Left renal pelvis (tissue), 4 donors: ENCODE results near the gene NECAB2. TPM values are rescaled to one million over a fixed set of nuclear protein-coding genes. Genes with fewer than 3 reads are reported as not detected.

ENCODE experiments used
- DNase-seq, 4 donors: peaks; one replicate each; pipeline ENCODE4 v3.0.0-alpha.2; 2013; ENCODE audit warnings: low read depth in 4 of 4, low spot score in 3 of 4
- polyA plus RNA-seq, 4 donors: library from polyadenylated mRNA; unstranded; fragments of 120-200 nt; gene quantifications; one replicate each; pipeline ENCODE4 v1.2.1, GENCODE V29; 2013; ENCODE audit not compliant: insufficient read length in 4 of 4

The NECAB2 gene
- polyA plus RNA-seq, 4 donors, result 0.97 to 4.4 (median 2.8) TPM

DNA sequence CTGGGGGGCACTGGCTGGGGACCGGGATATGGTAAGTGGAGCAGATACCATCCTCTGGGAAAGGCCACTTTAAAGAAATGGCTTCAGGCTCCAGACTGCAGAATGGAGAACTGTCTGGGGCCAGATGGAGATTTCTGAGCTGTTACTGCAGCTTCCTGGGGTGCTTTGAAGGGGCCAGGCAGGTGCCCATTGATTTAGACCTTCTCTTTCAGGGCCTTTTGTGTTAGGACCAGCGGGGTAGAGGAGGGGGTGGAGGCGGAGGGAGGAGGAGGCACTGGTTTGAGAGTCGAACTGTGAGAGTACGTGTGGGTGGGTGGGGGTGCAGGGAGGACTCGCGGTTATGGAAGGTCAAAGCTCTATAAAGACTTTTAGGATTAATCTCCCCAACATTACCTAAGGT is 11.4 kb downstream of the NECAB2 start:
- DNase-seq, result no peak

DNA sequence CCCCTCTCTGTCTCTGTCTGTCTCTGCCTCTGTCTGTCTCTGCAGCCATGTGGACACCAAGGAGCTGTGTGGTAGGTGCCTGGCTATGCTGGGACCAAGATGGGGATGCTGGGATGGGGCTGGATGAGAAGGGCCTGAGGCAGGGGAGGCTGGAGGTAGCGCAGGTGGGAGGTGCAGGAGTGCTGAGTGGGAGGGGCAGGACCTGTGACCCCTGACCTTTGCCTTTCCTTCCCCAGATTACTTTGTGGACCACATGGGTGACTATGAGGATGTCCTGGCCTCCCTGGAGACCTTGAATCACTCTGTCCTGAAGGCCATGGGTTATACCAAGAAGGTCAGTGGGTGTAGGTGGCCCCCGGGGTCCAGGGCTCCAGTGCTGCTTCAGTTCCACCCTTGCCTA is 12.8 kb downstream of the NECAB2 start:
- DNase-seq, result no peak

DNA sequence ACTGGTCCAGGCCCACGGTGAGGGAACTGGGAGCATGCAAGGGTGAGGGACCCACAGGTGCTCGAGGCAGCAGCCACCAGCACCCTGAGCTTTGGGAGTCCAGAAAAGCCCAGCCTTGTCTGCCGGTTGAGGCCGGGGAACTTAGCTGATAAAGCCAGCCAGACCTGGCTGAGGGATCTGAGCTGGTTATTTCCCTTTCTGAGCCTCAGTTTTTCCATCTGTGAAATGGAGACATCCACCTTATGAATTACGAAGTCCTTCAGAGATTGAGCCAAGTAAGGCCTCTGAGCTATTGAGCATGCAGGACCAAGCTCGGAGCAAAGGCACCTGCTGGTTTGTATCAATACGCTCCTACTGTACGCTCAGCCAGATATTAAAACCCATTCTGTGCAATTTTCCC is 13.8 kb downstream of the NECAB2 start:
- no peak for DNase-seq

DNA sequence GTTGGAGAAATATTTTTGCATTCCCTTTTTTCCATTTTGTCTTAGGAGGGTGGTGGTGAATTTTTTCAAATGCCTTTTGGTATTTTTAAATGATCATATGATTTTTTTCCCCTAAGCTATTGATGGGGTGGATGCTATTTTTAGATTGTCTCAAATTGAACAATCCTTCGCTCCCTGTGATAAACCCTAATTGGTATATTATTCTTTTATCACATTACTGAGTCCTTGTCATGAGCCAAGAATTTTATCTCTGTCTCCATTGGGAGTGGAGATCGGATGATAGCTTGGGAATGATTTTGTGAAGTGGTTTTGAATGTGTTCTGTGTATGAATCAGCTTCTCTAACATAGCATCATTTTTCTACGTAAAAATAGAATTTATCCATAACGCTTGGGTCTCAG is 15.4 kb downstream of the NECAB2 start:
- no peak for DNase-seq

DNA sequence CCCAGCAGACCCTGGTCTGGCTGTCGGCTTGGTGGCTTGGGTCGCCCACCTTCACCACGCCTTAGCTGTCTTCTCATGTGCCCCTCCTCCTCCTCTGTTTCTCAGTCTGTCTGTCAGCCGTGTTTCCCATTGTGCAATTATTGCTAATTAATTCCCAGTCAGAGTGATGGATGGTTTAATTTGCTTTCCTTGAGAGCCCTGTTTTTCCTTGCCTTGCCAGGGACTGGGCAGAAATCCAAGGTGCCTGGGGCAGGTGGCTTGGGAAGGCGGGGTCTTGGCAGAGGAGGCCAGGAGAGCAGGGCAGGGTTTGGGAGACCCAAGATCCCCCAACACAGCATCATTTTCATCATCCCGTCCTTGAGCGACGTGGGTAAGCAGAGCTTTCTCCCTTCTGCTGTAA is 21.3 kb downstream of the NECAB2 start:
- no peak for DNase-seq

DNA sequence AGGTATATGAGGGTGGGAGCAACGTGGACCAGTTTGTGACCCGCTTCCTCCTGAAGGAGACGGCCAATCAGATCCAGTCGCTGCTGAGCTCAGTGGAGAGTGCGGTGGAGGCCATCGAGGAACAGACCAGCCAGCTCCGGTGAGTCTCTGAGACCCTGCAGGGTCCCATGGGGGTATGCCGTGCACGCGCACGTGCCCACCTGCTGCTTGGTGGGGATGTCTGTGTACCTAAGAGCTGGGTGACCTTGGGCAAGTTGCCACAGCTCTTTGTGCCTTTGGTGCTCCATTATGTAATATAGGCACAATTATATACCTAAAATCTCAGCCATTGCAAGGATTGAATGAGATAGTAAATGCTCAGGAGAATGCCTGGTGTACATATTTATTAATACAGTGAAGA is 22.4 kb downstream of the NECAB2 start:
- DNase-seq, result no peak

DNA sequence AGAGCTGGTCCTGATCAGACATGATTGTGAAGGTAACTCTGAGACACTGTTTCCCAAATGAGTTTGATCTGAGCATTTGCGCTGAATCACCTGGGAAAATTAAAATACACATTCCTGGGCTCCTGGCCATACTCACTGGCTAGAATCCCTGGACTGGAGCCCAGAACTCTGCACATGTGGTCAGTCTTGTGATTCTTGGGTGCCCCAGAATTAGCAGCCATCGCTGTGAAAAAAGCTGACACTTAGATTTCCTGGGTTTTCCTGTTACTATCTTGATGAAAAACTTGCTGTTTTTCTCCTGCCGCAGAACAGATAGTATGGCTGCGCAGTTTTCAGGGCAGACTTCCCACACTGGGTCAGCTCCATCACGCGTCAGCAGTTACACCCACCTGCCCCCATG is 24.6 kb downstream of the NECAB2 start:
- no peak for DNase-seq

DNA sequence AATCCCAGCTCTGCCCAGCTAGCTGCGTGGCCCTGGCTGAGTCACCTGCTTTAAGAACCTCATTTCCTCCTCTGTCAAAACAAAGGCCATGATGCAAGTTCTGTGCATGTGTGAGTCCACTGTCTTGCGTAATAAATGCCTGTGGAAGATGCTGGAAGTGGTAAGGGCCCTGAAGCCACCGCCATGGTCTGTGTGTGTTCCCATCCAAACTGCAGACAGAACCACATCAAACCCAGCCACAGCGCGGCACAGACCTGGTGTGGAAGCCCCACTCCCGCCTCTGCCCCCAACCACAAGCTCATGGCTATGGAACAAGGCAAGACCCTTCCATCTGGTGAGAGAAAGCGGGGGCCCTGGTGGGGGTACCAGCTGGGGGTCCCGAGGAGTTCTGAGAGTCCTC is 26.0 kb downstream of the NECAB2 start:
- no peak for DNase-seq

DNA sequence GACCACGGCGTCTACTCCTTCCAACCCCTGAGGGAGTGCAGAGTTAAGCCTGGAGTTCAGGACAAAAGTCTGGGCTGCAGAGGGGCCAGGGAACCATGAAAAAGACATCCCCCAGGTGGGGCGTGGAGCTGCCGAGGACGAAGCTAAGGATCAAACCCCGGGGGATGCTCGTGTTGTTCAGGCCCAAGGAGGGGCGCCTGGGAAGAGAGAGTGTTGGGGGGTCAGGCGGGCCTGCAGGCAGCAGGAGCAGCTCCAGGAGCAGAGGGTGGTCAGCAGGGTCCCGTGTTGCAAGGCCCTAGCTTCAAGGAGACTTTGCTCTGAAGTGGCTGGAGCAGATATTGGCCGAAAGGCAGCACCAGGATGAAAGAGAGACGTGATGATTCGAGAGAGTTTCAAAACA is 26.7 kb downstream of the NECAB2 start:
- no peak for DNase-seq

DNA sequence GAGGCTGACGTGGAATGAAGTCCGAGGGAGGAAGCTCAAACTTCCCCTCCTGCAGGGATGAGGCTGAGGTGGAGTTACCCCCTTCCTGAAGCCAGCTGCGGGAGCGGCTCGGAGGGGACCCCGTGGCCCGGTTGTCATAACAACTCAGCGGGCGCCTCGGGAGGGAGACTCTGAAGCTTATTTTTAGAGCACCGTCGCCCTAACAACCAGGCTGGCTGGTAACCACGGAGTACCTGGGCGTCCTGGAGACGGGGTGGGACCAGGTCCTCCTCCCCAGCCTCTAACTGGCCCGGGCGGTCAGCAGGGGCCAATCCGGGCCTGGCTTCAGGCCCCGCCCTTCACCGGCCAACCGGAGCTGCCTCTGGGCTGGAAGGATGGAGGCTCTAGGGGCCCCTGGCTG is 27.7 kb downstream of the NECAB2 start:
- DNase-seq, result no peak

DNA sequence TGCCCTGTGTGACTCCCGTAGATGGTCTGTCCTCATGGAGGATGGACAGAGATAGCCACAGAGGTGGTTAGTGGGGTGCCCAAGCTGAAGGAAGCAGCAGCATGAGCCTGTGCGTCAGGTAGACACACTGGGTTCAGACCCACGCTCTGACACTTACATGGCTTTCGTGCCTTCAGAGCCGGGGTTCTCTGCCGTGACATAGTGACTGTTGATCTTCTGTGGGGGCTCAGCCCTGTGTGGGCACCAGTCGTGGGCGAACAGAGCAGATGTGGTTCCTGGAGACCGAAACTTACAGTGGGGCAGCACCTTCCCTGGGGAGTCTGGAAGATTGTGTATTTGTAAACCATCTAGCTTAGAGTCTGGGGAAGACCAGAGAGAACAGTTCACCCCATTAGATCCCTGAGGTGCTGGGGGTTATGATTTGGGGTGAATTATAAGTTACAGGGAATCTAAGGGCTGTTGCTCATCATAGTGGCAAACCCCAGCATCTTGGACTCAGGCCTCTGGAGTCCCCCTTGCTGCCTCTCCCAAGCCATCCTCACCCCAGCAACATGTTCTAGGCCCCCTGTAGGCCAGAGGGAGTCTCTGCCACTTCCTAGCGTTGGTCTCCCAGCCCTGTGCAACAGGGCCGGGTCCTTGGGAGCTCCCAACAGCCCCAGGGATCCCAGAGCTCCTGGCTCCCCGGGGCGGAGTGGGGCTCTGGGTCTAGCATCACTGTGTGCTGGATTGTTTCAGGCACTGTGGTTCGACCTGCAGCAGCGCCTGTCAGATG is 28.6 kb downstream of the NECAB2 start:
- DNase-seq, result no peak

DNA sequence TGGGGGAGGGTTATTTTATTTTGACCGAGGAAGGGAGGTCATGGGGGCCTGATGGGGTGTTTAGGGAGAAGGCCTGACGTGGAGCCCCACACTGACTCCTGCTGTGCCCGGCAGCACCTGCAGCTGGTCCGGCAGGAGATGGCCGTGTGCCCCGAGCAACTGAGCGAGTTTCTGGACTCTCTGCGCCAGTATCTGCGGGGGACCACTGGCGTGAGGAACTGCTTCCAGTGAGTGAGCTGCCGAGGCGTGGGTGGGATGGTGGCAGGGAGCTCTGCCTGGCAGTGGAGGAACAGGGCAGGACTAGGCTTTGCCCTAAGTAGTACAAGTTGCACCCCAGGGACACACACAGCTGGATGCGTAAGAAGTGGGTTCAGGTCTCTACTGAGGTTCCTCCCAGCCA is 30.0 kb downstream of the NECAB2 start:
- DNase-seq, result no peak

DNA sequence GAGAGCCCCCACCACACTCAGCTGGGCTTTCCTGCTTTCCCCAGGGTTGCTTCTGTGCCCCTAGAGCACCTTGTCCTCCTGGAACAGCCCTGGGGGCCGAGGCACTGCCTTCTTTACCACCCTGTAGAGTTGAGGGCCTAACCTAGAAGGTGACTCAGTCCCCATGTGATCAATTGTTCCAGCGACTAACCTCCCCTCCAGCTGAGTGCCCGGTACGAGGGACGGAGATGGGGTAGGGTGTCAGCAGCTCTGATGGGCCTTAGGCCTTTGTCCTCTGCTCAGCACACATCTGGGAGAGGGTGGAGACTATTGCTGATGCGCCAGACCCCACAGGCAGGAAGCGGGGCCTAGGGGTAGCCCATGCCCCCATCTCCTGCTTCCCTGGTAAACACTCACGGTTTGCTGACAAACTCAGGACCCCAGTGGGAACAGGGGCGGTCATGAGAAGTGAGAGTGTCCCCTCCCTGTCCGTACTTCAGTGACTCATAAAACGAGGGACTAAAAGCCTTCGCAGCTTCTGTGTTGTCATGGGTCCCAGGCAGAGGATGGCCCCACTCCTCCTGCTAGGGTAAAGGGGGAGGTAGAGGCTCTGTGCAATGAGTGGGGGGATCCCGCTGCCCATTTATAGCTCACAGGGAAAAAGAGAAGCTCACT is 33.1 kb downstream of the NECAB2 start:
- DNase-seq, result no peak

DNA sequence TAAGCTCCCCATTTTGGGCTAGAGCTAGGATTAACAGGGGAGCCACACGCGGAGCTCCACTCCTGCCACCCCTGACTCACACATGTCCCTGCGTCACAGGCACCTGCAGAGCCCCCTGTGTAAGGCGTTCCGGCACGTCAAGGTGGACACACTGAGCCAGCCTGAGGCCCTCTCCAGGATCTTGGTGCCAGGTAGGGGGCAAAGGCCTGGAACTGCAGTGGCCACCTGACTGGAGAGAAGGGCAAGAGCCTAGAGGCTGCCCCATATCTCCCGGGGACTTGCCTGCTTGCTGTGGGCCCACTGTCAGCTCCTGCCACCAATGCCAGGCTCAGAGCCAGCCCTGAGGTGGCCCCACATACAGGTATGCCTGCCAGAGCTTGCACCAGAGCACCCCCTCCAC is 33.7 kb downstream of the NECAB2 start:
- no peak for DNase-seq

DNA sequence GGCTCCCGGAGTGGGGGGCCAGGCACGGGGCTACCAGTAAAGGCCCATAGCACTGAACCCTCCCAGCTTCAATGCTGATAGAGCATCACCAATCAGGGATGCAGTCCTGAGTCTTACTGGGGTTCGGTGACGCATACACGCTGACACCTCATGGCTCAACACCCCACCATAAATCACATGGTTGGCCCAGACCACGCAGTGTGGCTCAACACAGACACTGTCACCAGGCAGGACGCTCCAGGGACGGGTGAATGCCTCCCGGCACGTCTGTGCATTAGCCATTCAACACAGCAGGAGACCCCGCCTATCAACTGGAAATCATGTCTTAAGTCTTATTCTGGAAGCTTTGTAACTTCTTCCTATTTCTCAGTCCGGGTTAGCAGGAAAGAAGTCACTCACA is 35.0 kb downstream of the NECAB2 start:
- DNase-seq, result no peak

DNA sequence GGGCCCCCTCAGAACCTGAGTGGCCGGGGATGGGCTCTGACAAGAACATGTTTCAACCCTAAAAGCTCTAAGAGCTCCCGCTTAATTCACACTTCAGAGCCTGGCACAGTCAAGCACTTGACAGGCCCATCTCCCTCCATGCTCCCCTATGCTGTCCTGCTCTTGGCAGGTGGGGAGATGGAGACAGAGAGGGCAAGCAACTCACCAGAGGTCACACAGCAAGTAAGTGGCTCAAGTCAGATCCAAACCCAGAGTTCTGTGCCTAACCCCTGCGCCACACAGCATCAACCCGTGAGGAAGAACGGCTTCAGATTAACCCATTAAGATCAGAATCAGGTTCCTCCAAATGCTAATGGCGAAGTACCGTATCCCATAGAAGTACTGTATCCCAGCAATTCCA is 36.4 kb downstream of the NECAB2 start:
- DNase-seq, result no peak

DNA sequence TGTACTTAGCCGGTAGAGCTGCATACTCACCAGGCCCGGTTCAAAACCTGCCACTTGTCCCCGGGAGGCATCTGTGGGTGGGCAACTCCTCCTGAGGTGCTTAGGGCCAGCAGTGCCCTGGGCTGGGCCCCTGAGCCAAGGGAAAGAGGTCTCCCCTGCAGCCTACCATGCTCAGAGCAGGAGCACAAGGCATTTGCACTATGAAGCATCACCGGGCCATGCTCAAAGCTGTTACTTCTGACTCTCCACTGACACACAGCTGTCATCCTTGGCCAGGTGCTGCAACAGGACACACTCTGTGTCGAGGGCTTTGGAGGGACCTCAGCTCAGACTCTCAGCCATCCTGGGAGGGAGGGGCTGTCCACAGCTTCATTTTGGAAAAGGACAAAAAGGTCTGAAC is 37.3 kb downstream of the NECAB2 start:
- no peak for DNase-seq

DNA sequence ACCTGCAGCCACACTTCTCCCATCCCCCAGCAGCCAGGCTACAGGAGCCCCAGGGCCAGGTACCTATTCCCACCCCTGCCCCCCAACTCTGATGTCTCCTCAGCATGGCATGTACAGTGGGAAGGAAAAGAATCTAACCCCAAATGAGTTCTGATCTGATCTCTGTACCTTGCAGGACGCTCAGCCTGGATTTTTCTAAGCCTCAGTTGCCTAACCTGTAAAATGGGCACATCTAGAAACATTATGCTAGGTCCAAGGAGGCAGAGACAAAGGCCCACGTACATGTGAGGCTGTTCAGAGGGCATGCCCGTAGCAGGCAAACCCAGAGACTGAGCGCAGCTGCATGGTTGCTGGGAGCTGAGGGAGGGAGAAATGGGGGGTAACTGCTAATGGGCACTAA is 39.5 kb downstream of the NECAB2 start:
- DNase-seq, result no peak

DNA sequence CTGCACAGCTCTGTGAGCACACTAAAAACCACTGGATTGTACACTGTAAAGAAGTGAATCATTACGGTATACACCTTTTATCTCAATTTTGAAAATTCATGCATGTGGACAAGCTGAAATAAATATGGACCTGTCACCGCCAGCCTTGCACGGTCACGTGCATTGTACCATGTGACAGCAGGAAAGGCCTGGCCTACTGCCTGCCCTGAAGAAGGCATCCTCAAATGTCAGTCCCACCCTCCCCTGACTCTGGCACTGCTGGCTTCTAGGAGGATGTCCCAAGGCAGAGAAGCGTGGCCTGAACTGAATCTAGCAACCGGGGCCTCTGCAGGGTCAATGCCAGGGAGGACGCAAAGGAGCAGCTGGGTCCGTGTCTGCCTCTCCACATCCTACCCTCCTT is 39.9 kb downstream of the NECAB2 start:
- no peak for DNase-seq

DNA sequence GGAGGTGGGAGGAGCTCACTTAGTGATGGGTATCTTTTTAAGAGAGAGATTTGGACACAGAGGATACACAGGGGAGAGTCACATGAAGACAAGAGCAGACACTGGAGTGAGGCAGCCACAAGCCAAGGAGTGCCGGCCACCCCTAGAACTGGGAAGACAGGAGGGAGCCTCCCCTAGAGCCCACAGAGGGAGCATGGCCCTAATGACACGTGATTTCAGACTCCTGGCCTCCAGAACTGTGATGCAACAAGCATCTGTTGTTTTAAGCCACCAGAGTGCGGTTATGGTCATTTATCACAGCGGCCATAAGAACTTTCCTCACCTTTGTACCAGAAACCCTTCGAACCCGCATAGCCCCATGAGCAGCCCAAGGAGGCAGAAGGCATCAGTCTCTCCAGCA is 41.2 kb downstream of the NECAB2 start:
- DNase-seq, result no peak

DNA sequence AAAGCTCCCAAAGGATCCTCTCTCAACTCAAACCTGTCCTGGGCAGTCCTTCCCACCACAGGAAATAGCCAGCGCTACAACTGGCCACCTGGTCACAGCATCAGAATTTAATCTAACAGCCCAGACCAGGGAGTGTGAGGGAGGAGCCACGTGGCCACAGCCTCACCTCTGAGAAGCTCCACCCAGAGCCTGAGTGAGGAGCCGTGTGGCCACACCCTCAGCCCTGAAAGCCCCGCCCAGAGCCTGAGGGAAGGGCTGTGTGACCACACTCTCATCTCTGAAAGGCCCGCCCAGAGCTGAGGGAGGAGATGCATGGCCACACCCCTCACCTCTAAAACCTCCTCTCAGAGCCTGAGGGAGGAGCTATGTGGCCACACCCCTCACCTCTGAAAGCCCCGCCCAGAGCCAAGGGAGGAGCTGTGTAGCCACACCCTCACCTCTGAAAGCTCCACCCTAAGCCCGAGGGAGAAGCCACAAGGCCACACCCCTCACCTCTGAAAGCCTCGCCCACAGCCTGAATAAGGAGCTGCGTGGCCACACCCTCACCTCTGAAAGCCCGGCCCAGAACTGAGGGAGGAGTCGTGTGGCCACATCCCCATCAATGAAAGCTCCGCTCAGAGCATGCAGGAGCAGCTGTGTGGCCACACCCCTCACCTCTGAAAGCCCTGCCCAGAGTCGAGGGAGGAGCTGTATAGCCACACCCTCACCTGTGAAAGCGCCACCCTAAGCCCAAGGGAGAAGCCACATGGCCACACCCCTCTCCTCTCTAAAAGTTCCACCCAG is 45.9 kb downstream of the NECAB2 start:
- DNase-seq, result no peak
